HCT116 (cell line): ENCODE results near the gene LIN7B. TPM values are rescaled to one million over a fixed set of nuclear protein-coding genes. Genes with fewer than 3 reads are reported as not detected.

ENCODE experiments used
- ATAC-seq: fragments of 200-7000 bp; cut with Tn5 transposase; 2 replicates; pipeline ENCODE4 v1.9.1; 2020; ENCODE audit warnings: mild to moderate bottlenecking, moderate library complexity
- BruUV-seq: library from RNA; stranded (reverse); fragments of 400-500 nt; replicated peaks from 2 replicates; lab custom pipeline; 2021; lab: Mats Ljungman, UMichigan
- CTCF ChIA-PET: fragments of 300-600 bp; sonication (Branson Sonifier 250); formaldehyde crosslinking; loops from one replicate; lab custom pipeline; 2021; ENCODE audit warnings: antibody characterized with exemption; lab: Charles Lee
- POLR2A ChIA-PET: fragments of 300-600, 350-600 bp; sonication (Branson Sonifier 250); formaldehyde crosslinking; loops from one replicate; lab custom pipeline; 2021; ENCODE audit warnings: antibody characterized with exemption; lab: Charles Lee
- RAD21 ChIA-PET, 2 experiments: fragments of 300-600 bp; sonication (Branson Sonifier 250); formaldehyde crosslinking; loops; one replicate each; lab custom pipeline; 2023; ENCODE audit warnings: low total read pairs in 2 of 2; ENCODE audit not compliant: uncharacterized antibody in 2 of 2, unreplicated experiment in 2 of 2, low non-redundant PET in 1 of 2; lab: Charles Lee
- DNase-seq: peaks from one replicate; pipeline ENCODE4 v3.0.0-alpha.2; 2010; ENCODE audit warnings: low read depth, low spot score
- H2AFZ ChIP-seq: fragments of 200-600 bp; shearing (Covaris generic), sonication (generic); 2 replicates; pipeline ENCODE4 v1.6.1; 2017; ENCODE audit warnings: low read depth, mixed run types, mixed read lengths, antibody characterized with exemption, low read length; ENCODE audit not compliant: poor library complexity, severe bottlenecking
- H3K27ac ChIP-seq: 2 replicates; pipeline ENCODE4 v1.5.1; 2012; ENCODE audit warnings: low read depth, low read length
- H3K27me3 ChIP-seq: fragments of 200-600 bp; sonication (generic); 2 replicates; pipeline ENCODE4 v1.6.1; 2016; ENCODE audit warnings: mixed run types, low read length, mixed read lengths; ENCODE audit not compliant: insufficient read depth
- H3K36me3 ChIP-seq, 2 experiments: fragments of 200-500 bp in 1 of 2; fragments of 200-600 bp in 1 of 2; sonication (Bioruptor generic) in 1 of 2; sonication (generic) in 1 of 2; 2 replicates each; pipeline versions ENCODE4 v1.5.1 to v1.6.1; 2014 to 2016; ENCODE audit warnings: low read length in 2 of 2, inconsistent platforms in 1 of 2, mixed read lengths in 1 of 2, mixed run types in 1 of 2; ENCODE audit not compliant: insufficient read depth in 2 of 2, control insufficient read depth in 1 of 2
- H3K4me1 ChIP-seq, 2 experiments: fragments of 200-600 bp in 1 of 2; sonication (generic) in 1 of 2; 2 replicates each; pipeline versions ENCODE4 v1.5.1 to v1.6.1; 2012 to 2017; ENCODE audit warnings: low read length in 2 of 2, inconsistent platforms in 1 of 2, mild to moderate bottlenecking in 1 of 2, mixed read lengths in 1 of 2, mixed run types in 1 of 2, moderate library complexity in 1 of 2; ENCODE audit not compliant: insufficient read depth in 2 of 2, control insufficient read depth in 1 of 2
- H3K4me2 ChIP-seq: fragments of 200-600 bp; sonication (generic); 2 replicates; pipeline ENCODE4 v1.6.1; 2017; ENCODE audit warnings: mixed run types, low read length, mixed read lengths
- H3K4me3 ChIP-seq, 2 experiments: fragments of 200-600 bp in 1 of 2; sonication (generic) in 1 of 2; replicated peaks in 1 of 2; 2 replicates each; pipeline ENCODE4 v1.5.1; 2011 to 2016; ENCODE audit warnings: low read length in 2 of 2, control low read depth in 1 of 2, low read depth in 1 of 2, mild to moderate bottlenecking in 1 of 2, mixed read lengths in 1 of 2, mixed run types in 1 of 2
- H3K79me2 ChIP-seq: fragments of 200-600 bp; sonication (generic); 2 replicates; pipeline ENCODE4 v1.6.1; 2017; ENCODE audit warnings: mild to moderate bottlenecking, mixed run types, low read length, moderate library complexity, mixed read lengths; ENCODE audit not compliant: insufficient read depth
- H3K9ac ChIP-seq: fragments of 200-600 bp; sonication (generic); 2 replicates; pipeline ENCODE4 v1.6.1; 2016; ENCODE audit warnings: low read length, mixed read lengths
- H3K9me2 ChIP-seq: fragments of 200-600 bp; sonication (generic), shearing (Covaris generic); 2 replicates; pipeline ENCODE4 v1.6.1; 2017; ENCODE audit warnings: mixed run types, mild to moderate bottlenecking, moderate library complexity; ENCODE audit not compliant: insufficient read depth
- H3K9me3 ChIP-seq, 2 experiments: fragments of 200-500 bp in 1 of 2; fragments of 200-600 bp in 1 of 2; sonication (Bioruptor generic) in 1 of 2; sonication (generic) in 1 of 2; 2 replicates each; pipeline ENCODE4 v1.6.1; 2014 to 2017; ENCODE audit warnings: low read length in 2 of 2, mixed read lengths in 2 of 2, inconsistent platforms in 1 of 2, low read depth in 1 of 2, mild to moderate bottlenecking in 1 of 2, mixed run types in 1 of 2, moderate library complexity in 1 of 2; ENCODE audit not compliant: control insufficient read depth in 1 of 2, insufficient read depth in 1 of 2
- H4K20me1 ChIP-seq: fragments of 200-600 bp; sonication (generic), shearing (Covaris generic); 2 replicates; pipeline ENCODE4 v1.6.1; 2017; ENCODE audit warnings: mixed run types, mild to moderate bottlenecking, moderate library complexity; ENCODE audit not compliant: insufficient read depth
- CBX3 ChIP-seq: IDR thresholded peaks from 2 replicates; pipeline ENCODE4 v1.6.1; 2012; ENCODE audit warnings: low read depth
- CEBPB ChIP-seq: IDR thresholded peaks from 2 replicates; pipeline ENCODE4 v1.6.1; 2012; ENCODE audit warnings: low read depth
- EGR1 ChIP-seq: IDR thresholded peaks from 2 replicates; pipeline ENCODE4 v1.6.1; 2012; ENCODE audit warnings: low read depth
- EZH2 ChIP-seq: fragments of 200-600 bp; sonication (generic); IDR thresholded peaks from 2 replicates; pipeline ENCODE4 v1.6.1; 2017; ENCODE audit warnings: antibody characterized with exemption, mixed run types
- FOSL1 ChIP-seq: IDR thresholded peaks from 2 replicates; pipeline ENCODE4 v1.6.1; 2012; ENCODE audit warnings: low read depth
- JUND ChIP-seq: IDR thresholded peaks from 2 replicates; pipeline ENCODE4 v1.6.1; 2012
- POLR2A ChIP-seq: IDR thresholded peaks from 2 replicates; pipeline ENCODE4 v1.7.0; 2011; ENCODE audit warnings: borderline replicate concordance; ENCODE audit not compliant: insufficient read depth, insufficient read length; ENCODE audit errors: extremely low read depth
- RAD21 ChIP-seq: IDR thresholded peaks from 2 replicates; pipeline ENCODE4 v1.6.1; 2012; ENCODE audit warnings: low read depth, mild to moderate bottlenecking
- SRF ChIP-seq: IDR thresholded peaks from 2 replicates; pipeline ENCODE4 v1.6.1; 2012; ENCODE audit warnings: low read depth
- ZFX ChIP-seq: fragments of 450-650 bp; IDR thresholded peaks from 2 replicates; pipeline ENCODE4 v1.6.1; 2017
- intact Hi-C: fragments of 100-400 bp; cut with micrococcal nuclease; formaldehyde crosslinking; loops from 2 replicates; pipeline ENCODE4 v1.10.0; 2022
- total RNA-seq: library from RNA; stranded (reverse); gene quantifications from one replicate; pipeline ENCODE4 v1.2.1, GENCODE V29; 2021; ENCODE audit not compliant: unreplicated experiment
- TF ChIP-seq, protein P1 (sequence below): IDR thresholded peaks from 2 replicates; pipeline ENCODE4 v1.6.1; 2012; ENCODE audit warnings: low read depth
- TF ChIP-seq, protein P2 (sequence below), 3 experiments: fragments of 200-600 bp in 1 of 3; sonication (generic) in 1 of 3; IDR thresholded peaks in 2 of 3; conservative IDR thresholded peaks in 1 of 3; 2 replicates each; pipeline ENCODE4 v1.5.1; 2012 to 2017; ENCODE audit warnings: low read depth in 2 of 3, low read length in 2 of 3, antibody characterized with exemption in 1 of 3, borderline replicate concordance in 1 of 3, control low read depth in 1 of 3, mild to moderate bottlenecking in 1 of 3, mixed read lengths in 1 of 3, mixed run types in 1 of 3, moderate library complexity in 1 of 3; ENCODE audit not compliant: insufficient read depth in 1 of 3
- TF ChIP-seq, protein P3 (sequence below): IDR thresholded peaks from 2 replicates; pipeline ENCODE4 v1.6.1; 2011; ENCODE audit warnings: mild to moderate bottlenecking, low read length, moderate library complexity; ENCODE audit not compliant: insufficient replicate concordance; ENCODE audit errors: extremely low read depth
- TF ChIP-seq, protein P4 (sequence below): IDR thresholded peaks from 2 replicates; pipeline ENCODE4 v1.6.1; 2012

LIN7B gene
- total RNA-seq, 1 experiment from 2014 or later: 7.2 TPM

DNA sequence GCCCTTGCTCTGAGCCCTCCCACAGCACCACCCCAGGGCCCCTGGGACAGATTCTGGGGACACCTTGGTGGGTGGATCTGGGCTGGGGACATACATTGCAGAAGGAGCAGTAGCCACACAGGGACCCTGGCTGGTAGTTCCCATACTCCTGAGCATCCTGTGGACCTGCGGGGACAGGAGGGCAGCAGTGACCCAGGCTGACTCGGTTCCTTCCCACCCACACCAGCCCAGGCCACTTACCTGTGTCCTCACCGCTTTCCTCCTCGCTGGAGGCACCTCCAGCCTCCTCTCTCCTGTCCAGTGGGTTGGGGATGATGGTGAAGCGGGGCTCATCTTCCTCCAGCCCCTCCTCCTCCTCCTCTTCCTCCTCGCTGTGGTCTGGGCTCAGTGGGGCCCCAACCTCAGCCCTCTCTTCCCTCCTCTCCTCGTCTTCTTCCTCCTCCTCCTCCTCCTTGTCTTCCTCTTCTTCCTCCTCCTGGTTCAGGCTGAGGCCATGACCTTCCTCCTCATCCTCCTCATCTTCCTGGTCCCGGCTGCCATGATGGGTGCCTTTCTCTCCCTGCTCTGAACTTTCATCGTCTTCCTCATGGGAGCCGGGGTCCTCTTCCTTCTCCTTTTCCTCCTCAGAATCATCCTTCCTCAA is 39.1 kb downstream of the LIN7B start:
- H3K27me3 ChIP-seq: no peaks in the 10 kb centered on the region
- no TSS peak for BruUV-seq
- ChIA-PET RAD21 (no interaction called here), CTCF (interaction anchor here (0.6 kb wide), 1 partner anchor 31 kb away, joined by 4 read pairs; no protein-coding TSS in a partner anchor), POLR2A (no interaction called here)
- H3K36me3 ChIP-seq: no peaks in the 10 kb centered on the region
- no peak for DNase-seq
- H3K79me2 ChIP-seq: peaks cover 3% of the 10 kb centered on the region; the same call in 1 of the 2 replicates
- no peak overlapping the region for H3K9ac ChIP-seq
- H2AFZ ChIP-seq: no peak overlapping the region
- TF ChIP-seq, protein P1, sequence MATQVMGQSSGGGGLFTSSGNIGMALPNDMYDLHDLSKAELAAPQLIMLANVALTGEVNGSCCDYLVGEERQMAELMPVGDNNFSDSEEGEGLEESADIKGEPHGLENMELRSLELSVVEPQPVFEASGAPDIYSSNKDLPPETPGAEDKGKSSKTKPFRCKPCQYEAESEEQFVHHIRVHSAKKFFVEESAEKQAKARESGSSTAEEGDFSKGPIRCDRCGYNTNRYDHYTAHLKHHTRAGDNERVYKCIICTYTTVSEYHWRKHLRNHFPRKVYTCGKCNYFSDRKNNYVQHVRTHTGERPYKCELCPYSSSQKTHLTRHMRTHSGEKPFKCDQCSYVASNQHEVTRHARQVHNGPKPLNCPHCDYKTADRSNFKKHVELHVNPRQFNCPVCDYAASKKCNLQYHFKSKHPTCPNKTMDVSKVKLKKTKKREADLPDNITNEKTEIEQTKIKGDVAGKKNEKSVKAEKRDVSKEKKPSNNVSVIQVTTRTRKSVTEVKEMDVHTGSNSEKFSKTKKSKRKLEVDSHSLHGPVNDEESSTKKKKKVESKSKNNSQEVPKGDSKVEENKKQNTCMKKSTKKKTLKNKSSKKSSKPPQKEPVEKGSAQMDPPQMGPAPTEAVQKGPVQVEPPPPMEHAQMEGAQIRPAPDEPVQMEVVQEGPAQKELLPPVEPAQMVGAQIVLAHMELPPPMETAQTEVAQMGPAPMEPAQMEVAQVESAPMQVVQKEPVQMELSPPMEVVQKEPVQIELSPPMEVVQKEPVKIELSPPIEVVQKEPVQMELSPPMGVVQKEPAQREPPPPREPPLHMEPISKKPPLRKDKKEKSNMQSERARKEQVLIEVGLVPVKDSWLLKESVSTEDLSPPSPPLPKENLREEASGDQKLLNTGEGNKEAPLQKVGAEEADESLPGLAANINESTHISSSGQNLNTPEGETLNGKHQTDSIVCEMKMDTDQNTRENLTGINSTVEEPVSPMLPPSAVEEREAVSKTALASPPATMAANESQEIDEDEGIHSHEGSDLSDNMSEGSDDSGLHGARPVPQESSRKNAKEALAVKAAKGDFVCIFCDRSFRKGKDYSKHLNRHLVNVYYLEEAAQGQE: no peak
- no peak for TF ChIP-seq JUND
- TF ChIP-seq, protein P2, sequence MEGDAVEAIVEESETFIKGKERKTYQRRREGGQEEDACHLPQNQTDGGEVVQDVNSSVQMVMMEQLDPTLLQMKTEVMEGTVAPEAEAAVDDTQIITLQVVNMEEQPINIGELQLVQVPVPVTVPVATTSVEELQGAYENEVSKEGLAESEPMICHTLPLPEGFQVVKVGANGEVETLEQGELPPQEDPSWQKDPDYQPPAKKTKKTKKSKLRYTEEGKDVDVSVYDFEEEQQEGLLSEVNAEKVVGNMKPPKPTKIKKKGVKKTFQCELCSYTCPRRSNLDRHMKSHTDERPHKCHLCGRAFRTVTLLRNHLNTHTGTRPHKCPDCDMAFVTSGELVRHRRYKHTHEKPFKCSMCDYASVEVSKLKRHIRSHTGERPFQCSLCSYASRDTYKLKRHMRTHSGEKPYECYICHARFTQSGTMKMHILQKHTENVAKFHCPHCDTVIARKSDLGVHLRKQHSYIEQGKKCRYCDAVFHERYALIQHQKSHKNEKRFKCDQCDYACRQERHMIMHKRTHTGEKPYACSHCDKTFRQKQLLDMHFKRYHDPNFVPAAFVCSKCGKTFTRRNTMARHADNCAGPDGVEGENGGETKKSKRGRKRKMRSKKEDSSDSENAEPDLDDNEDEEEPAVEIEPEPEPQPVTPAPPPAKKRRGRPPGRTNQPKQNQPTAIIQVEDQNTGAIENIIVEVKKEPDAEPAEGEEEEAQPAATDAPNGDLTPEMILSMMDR (IDR thresholded peaks at IDR 0.05 in 2 of 3, conservative IDR thresholded peaks at IDR 0.05 in 1 of 3; ENCODE audit: borderline replicate concordance in 1 of 3, insufficient read depth in 1 of 3, low read depth in 2 of 3, low read length in 2 of 3): no peak
- no peak for TF ChIP-seq SRF
- no peak for TF ChIP-seq FOSL1
- no peak for TF ChIP-seq CEBPB
- no peak for TF ChIP-seq RAD21
- no peak for TF ChIP-seq EGR1
- no peak for TF ChIP-seq POLR2A
- TF ChIP-seq CBX3: no peak
- TF ChIP-seq, protein P3, sequence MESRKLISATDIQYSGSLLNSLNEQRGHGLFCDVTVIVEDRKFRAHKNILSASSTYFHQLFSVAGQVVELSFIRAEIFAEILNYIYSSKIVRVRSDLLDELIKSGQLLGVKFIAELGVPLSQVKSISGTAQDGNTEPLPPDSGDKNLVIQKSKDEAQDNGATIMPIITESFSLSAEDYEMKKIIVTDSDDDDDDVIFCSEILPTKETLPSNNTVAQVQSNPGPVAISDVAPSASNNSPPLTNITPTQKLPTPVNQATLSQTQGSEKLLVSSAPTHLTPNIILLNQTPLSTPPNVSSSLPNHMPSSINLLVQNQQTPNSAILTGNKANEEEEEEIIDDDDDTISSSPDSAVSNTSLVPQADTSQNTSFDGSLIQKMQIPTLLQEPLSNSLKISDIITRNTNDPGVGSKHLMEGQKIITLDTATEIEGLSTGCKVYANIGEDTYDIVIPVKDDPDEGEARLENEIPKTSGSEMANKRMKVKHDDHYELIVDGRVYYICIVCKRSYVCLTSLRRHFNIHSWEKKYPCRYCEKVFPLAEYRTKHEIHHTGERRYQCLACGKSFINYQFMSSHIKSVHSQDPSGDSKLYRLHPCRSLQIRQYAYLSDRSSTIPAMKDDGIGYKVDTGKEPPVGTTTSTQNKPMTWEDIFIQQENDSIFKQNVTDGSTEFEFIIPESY: no peak
- TF ChIP-seq EZH2: no peak
- no peak for TF ChIP-seq ZFX
- TF ChIP-seq, protein P4, sequence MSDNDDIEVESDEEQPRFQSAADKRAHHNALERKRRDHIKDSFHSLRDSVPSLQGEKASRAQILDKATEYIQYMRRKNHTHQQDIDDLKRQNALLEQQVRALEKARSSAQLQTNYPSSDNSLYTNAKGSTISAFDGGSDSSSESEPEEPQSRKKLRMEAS: no peak
- no peaks in the 10 kb centered on the region for H3K9me3 ChIP-seq
- H3K9me2 ChIP-seq: no peaks in the 10 kb centered on the region
- ATAC-seq: no peak
- no peak overlapping the region for H3K4me2 ChIP-seq
- H3K4me3 ChIP-seq: no peak overlapping the region
- intact Hi-C loops: no loop called here
- no peaks in the 10 kb centered on the region for H4K20me1 ChIP-seq
- peaks cover 17 to 50% of the 10 kb centered on the region in 2 experiments for H3K4me1 ChIP-seq
- no peak overlapping the region; the same call in 1 of the 2 replicates for H3K27ac ChIP-seq
